MG63 (cell line): ENCODE data around the gene UCP2. TPM values are rescaled to one million over a fixed set of nuclear protein-coding genes. Genes with fewer than 3 reads are reported as not detected.

ENCODE experiments used
- DNase-seq: peaks from one replicate; pipeline ENCODE4 v3.0.0-alpha.2; 2020
- H3K27me3 ChIP-seq: fragments of 250-450 bp; sonication (Bioruptor Pico); 2 replicates; pipeline ENCODE4 v1.5.1; 2020; ENCODE audit warnings: mild to moderate bottlenecking, moderate library complexity
- H3K36me3 ChIP-seq: fragments of 250-450 bp; sonication (Bioruptor Pico); 2 replicates; pipeline ENCODE4 v1.5.1; 2020; ENCODE audit warnings: mild to moderate bottlenecking, moderate library complexity
- H3K4me3 ChIP-seq: fragments of 250-450 bp; sonication (Bioruptor Pico); 2 replicates; pipeline ENCODE4 v1.5.1; 2020; ENCODE audit warnings: mild to moderate bottlenecking, moderate library complexity
- H3K9me3 ChIP-seq: fragments of 250-450 bp; sonication (Bioruptor Pico); 2 replicates; pipeline ENCODE4 v1.5.1; 2020; ENCODE audit warnings: mild to moderate bottlenecking, moderate library complexity
- total RNA-seq: library from RNA; depleted of rRNA; stranded (reverse); fragments of >200 nt; shearing (Covaris generic); gene quantifications from 2 replicates; pipeline ENCODE4 v1.2.3, GENCODE V29; 2014; ENCODE audit warnings: low replicate concordance

UCP2 gene
- total RNA-seq, 1 experiment from 2014 or later, result 2.3 TPM

- Histone ChIP-seq H3K9me3 (no peaks in the 10 kb centered on the region), H3K27me3 (no peaks in the 10 kb centered on the region), H3K36me3 (no peaks in the 10 kb centered on the region), H3K4me3 (no peak overlapping the region)
- no peak for DNase-seq
Observed at GRCh38 chr11:73965764-73966121, 16.9 kb downstream of the UCP2 start.

GRCh38 chr11:73965076-73965763 is 17.4 kb downstream of the UCP2 start:
- H3K36me3 ChIP-seq, result no peaks in the 10 kb centered on the region
- no peak overlapping the region for H3K4me3 ChIP-seq
- no peaks in the 10 kb centered on the region for H3K9me3 ChIP-seq
- no peak for DNase-seq
- H3K27me3 ChIP-seq, result no peaks in the 10 kb centered on the region

- no peaks in the 10 kb centered on the region for H3K27me3 ChIP-seq
- DNase-seq, result no peak
- no peaks in the 10 kb centered on the region for H3K36me3 ChIP-seq
- no peaks in the 10 kb centered on the region for H3K9me3 ChIP-seq
- H3K4me3 ChIP-seq, result no peak overlapping the region
Observed at GRCh38 chr11:73963861-73964260, 18.8 kb downstream of the UCP2 start.

- H3K4me3 ChIP-seq, result no peak overlapping the region
- H3K9me3 ChIP-seq, result no peaks in the 10 kb centered on the region
- no peak for DNase-seq
- H3K27me3 ChIP-seq, result no peaks in the 10 kb centered on the region
- H3K36me3 ChIP-seq, result no peaks in the 10 kb centered on the region
Observed at GRCh38 chr11:73962101-73962705, 20.4 kb downstream of the UCP2 start.

GRCh38 chr11:73961321-73961720 is 21.3 kb downstream of the UCP2 start:
- no peaks in the 10 kb centered on the region for H3K36me3 ChIP-seq
- H3K27me3 ChIP-seq, result no peaks in the 10 kb centered on the region
- no peak overlapping the region for H3K4me3 ChIP-seq
- DNase-seq, result no peak
- H3K9me3 ChIP-seq, result no peaks in the 10 kb centered on the region

- no peaks in the 10 kb centered on the region for H3K27me3 ChIP-seq
- no peaks in the 10 kb centered on the region for H3K36me3 ChIP-seq
- no peaks in the 10 kb centered on the region for H3K9me3 ChIP-seq
- no peak for DNase-seq
- no peak overlapping the region for H3K4me3 ChIP-seq
Observed at GRCh38 chr11:73958521-73959141, 24.0 kb downstream of the UCP2 start.

GRCh38 chr11:73957654-73958361 is 24.8 kb downstream of the UCP2 start:
- Histone ChIP-seq H3K4me3 (no peak overlapping the region), H3K36me3 (no peaks in the 10 kb centered on the region), H3K27me3 (no peaks in the 10 kb centered on the region), H3K9me3 (no peaks in the 10 kb centered on the region)
- DNase-seq, result no peak

- Histone ChIP-seq H3K4me3 (no peak overlapping the region), H3K36me3 (no peaks in the 10 kb centered on the region), H3K9me3 (no peaks in the 10 kb centered on the region), H3K27me3 (no peaks in the 10 kb centered on the region)
- DNase-seq, result no peak
Observed at GRCh38 chr11:73956876-73957653, 25.6 kb downstream of the UCP2 start.

- no peak for DNase-seq
- Histone ChIP-seq H3K27me3 (no peaks in the 10 kb centered on the region), H3K36me3 (no peaks in the 10 kb centered on the region), H3K4me3 (no peak overlapping the region), H3K9me3 (no peaks in the 10 kb centered on the region)
Observed at GRCh38 chr11:73951797-73952196, 30.8 kb downstream of the UCP2 start.

- Histone ChIP-seq H3K4me3 (no peak within 1 kb of the TSS), H3K9me3 (no peaks in the 10 kb centered on the region), H3K36me3 (no peaks in the 10 kb centered on the region), H3K27me3 (no peaks in the 10 kb centered on the region)
- DNase-seq, result peak; percentile 25
Observed at GRCh38 chr11:73950869-73951710, 31.6 kb downstream of the UCP2 start, which contains the start of gene DNAJB13. TSS of gene DNAJB13 (plus strand) at chr11:73951026. CDS start at chr11:73951070, 44 bp downstream.

GRCh38 chr11:73949912-73950311 is 32.7 kb downstream of the UCP2 start:
- no peak for DNase-seq
- Histone ChIP-seq H3K36me3 (no peaks in the 10 kb centered on the region), H3K27me3 (no peaks in the 10 kb centered on the region), H3K9me3 (no peaks in the 10 kb centered on the region), H3K4me3 (no peak overlapping the region)

GRCh38 chr11:73949246-73949645 is 33.4 kb downstream of the UCP2 start:
- Histone ChIP-seq H3K4me3 (no peak overlapping the region), H3K9me3 (no peaks in the 10 kb centered on the region), H3K27me3 (no peaks in the 10 kb centered on the region), H3K36me3 (no peaks in the 10 kb centered on the region)
- DNase-seq, result no peak

GRCh38 chr11:73946798-73947458 is 35.7 kb downstream of the UCP2 start:
- Histone ChIP-seq H3K36me3 (no peaks in the 10 kb centered on the region), H3K27me3 (no peaks in the 10 kb centered on the region), H3K4me3 (no peak overlapping the region), H3K9me3 (peaks cover 4% of the 10 kb centered on the region; the same call in 1 of the 2 replicates)
- no peak for DNase-seq

GRCh38 chr11:73945396-73945795 is 37.2 kb downstream of the UCP2 start:
- Histone ChIP-seq H3K27me3 (no peaks in the 10 kb centered on the region), H3K4me3 (no peak overlapping the region), H3K9me3 (peaks cover 12% of the 10 kb centered on the region; the same call in 1 of the 2 replicates), H3K36me3 (peaks cover 4% of the 10 kb centered on the region; the same call in 1 of the 2 replicates)
- no peak for DNase-seq

- DNase-seq, result no peak
- no peak overlapping the region for H3K4me3 ChIP-seq
- peaks cover 12% of the 10 kb centered on the region; the same call in 1 of the 2 replicates for H3K9me3 ChIP-seq
Observed at GRCh38 chr11:73944901-73945300, 37.7 kb downstream of the UCP2 start.

More at GRCh38 chr11:73944901-73945300, 37.7 kb downstream of the UCP2 start:
- Histone ChIP-seq H3K27me3 (no peaks in the 10 kb centered on the region), H3K36me3 (peaks cover 4% of the 10 kb centered on the region; the same call in 1 of the 2 replicates)
